Measurements from ENCODE around the gene MCC. TPM values are rescaled to one million over a fixed set of nuclear protein-coding genes. Genes with fewer than 3 reads are reported as not detected.
A peak's percentile ranks its signal among the peaks of the same experiment; 100 is the strongest.

The MCC gene
- total and polyA plus RNA-seq, 12 donors = 4.2 to 34.1 (median 25.2) TPM

DNA sequence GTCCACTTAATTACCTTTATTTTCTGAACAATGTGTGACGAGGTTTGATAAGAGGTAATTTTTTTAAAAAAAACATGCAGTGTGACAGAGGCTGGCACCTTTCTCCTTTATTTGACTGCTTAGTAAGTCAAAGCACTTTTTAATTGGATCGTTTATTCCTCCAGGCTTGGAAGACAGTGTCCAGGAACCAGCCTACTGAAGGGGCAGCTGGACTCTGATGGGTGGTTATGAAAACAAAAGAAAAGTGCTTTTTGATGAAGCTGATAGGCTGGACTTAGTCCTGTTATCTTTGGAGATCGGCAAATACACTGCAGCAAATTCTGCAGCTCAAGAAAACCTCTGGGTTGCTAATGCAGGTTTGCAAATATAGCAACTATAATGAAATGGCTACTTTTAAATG is 370.0 kb downstream of the MCC start:
- H3K9me3 ChIP-seq = peaks cover 0 to 12% (median 0%) of the 10 kb centered on the region in 11 donors
- H3K4me3 ChIP-seq = no peak overlapping the region
- DNase-seq (no peak), ATAC-seq (no peak)
- TF ChIP-seq, protein P1, sequence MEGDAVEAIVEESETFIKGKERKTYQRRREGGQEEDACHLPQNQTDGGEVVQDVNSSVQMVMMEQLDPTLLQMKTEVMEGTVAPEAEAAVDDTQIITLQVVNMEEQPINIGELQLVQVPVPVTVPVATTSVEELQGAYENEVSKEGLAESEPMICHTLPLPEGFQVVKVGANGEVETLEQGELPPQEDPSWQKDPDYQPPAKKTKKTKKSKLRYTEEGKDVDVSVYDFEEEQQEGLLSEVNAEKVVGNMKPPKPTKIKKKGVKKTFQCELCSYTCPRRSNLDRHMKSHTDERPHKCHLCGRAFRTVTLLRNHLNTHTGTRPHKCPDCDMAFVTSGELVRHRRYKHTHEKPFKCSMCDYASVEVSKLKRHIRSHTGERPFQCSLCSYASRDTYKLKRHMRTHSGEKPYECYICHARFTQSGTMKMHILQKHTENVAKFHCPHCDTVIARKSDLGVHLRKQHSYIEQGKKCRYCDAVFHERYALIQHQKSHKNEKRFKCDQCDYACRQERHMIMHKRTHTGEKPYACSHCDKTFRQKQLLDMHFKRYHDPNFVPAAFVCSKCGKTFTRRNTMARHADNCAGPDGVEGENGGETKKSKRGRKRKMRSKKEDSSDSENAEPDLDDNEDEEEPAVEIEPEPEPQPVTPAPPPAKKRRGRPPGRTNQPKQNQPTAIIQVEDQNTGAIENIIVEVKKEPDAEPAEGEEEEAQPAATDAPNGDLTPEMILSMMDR (IDR thresholded peaks at IDR 0.05) = no peak
- peaks cover 0 to 21% (median 0%) of the 10 kb centered on the region in 9 donors for H3K36me3 ChIP-seq
- 53 to 59% methylated on average over 3 of the region's 3 CpGs for WGBS, 2 donors
- peaks cover 9 to 63% (median 48%) of the 10 kb centered on the region in 9 donors for H3K4me1 ChIP-seq
- peak overlapping the region in 6 of 10 donors; percentile 22 to 72 (median 60) for H3K27ac ChIP-seq
- intact Hi-C loops (cut with DNase I) = no loop called here
- H3K27me3 ChIP-seq = no peaks in the 10 kb centered on the region

DNA sequence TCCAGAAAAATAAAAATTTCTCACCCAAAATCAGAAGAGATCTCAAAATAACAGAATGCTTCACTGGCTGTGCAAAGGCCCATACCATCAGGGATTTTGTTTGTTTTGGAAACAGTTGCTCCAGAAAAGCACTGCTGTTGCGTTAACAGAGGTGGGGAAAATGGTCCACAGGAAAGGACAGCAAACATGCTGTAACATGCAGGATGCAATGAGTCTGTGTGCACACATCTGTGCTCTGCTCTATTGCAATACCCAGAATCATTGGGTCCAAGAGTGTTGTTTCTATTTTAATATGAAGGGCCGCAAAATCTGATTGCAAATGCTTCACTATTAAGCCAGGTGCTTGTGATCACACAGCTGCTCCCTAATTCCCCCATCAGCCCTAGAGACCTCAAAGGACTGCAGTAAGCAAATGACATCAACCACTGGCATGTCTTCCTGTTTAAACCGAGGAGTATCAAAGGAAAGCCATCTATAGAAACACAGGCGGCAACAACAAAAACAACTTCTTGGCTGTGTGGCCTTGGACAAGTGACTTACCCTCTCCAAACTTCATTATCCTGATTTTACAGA is 370.6 kb downstream of the MCC start:
- TF ChIP-seq, protein P1 (IDR thresholded peaks at IDR 0.05) = no peak
- WGBS, 2 donors = 41 to 47% methylated on average over 4 of the region's 4 CpGs
- H3K36me3 ChIP-seq = peaks cover 0 to 21% (median 0%) of the 10 kb centered on the region in 9 donors
- ATAC-seq (peak in 1 of 8 donors; percentile 14), DNase-seq (no peak)
- peaks cover 0 to 12% (median 0%) of the 10 kb centered on the region in 11 donors for H3K9me3 ChIP-seq
- no peak overlapping the region for H3K4me3 ChIP-seq
- peak overlapping the region in 2 of 10 donors; percentile 52 to 68 for H3K27ac ChIP-seq
- intact Hi-C loops (cut with DNase I) = no loop called here
- peaks cover 7 to 62% (median 45%) of the 10 kb centered on the region in 9 donors for H3K4me1 ChIP-seq
- no peaks in the 10 kb centered on the region for H3K27me3 ChIP-seq

DNA sequence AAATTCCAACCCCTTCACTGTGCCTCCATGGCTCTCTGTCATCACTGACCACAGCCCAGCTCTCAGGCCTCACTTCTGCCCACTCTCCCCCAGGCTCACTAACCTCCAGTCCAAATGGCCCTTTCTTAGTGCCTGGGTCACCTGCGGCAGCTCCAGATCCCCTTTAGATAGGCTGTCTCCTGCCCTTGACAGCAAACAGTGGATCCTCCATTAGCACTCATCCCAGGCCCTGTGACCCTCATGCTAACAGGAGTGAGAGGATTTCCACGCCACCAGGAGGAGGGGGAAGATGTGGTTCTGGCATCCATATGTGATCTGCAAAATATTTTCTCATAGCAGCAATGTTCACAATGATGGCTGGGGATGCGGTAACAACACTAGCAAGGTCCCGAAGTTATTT is 372.3 kb downstream of the MCC start:
- ATAC-seq = no peak
- whole genome bisulfite sequencing, 2 donors = 95 to 97% methylated on average over 4 of the region's 4 CpGs
- TF ChIP-seq, protein P1 (IDR thresholded peaks at IDR 0.05) = no peak
- Histone ChIP-seq H3K4me1 (peaks cover 7 to 63% (median 43%) of the 10 kb centered on the region in 9 donors), H3K27ac (no peak overlapping the region), H3K36me3 (peaks cover 0 to 21% (median 0%) of the 10 kb centered on the region in 9 donors), H3K9me3 (peaks cover 0 to 12% (median 0%) of the 10 kb centered on the region in 11 donors), H3K27me3 (no peaks in the 10 kb centered on the region), H3K4me3 (no peak overlapping the region)
- DNase-seq = no peak
- intact Hi-C loops (cut with DNase I) = no loop called here

DNA sequence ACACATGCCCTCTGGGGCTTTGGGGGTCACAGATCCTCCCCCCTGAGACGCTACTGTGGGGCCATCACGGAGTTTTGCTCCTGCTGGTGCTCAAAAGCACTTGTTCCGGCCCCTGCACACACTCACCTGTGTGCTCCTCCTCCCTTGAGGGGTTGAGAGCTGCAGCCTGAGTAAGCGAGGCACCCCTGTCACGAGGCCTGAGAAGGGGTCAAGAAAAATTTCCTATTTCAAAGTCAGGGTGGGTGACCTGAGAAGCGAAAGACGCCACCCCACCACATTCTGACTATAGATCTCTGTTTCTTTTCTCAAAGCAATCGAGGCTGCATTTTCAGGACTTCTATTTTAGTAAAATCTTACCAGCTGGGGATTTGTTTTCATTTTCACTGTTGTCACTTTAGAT is 373.2 kb downstream of the MCC start:
- Histone ChIP-seq H3K4me3 (no peak overlapping the region), H3K27ac (no peak overlapping the region), H3K4me1 (peaks cover 7 to 61% (median 41%) of the 10 kb centered on the region in 9 donors), H3K27me3 (no peaks in the 10 kb centered on the region), H3K36me3 (peaks cover 0 to 21% (median 0%) of the 10 kb centered on the region in 9 donors), H3K9me3 (peaks cover 0 to 12% (median 0%) of the 10 kb centered on the region in 11 donors)
- no peak for DNase-seq
- 84 to 91% methylated on average over 8 of the region's 8 CpGs for WGBS, 2 donors
- intact Hi-C loops (cut with DNase I) = no loop called here
- no peak for ATAC-seq
- TF ChIP-seq, protein P1 (IDR thresholded peaks at IDR 0.05) = no peak

Data from heart right ventricle (tissue), 16 donors.